ENCODE results near the gene SLC49A3. TPM values are rescaled to one million over a fixed set of nuclear protein-coding genes. Genes with fewer than 3 reads are reported as not detected.

Gene SLC49A3
- total and polyA plus RNA-seq, 2 of the 4 experiments (the other 2 are of a cell fraction): under 0.01 to 0.32 TPM

GRCh38 chr4:655464-656151 is 33.3 kb downstream of the SLC49A3 start:
- no peak overlapping the region for H3K27ac ChIP-seq (ENCODE audit: insufficient read depth, low read length)
- peaks cover 10% of the 10 kb centered on the region; the same call in 1 of the 2 replicates for H3K27me3 ChIP-seq (ENCODE audit: control insufficient read depth, insufficient read depth, low read length)
- no peak overlapping the region for H2BK20ac ChIP-seq (ENCODE audit: low read depth, low read length)
- H4K5ac ChIP-seq (ENCODE audit: low read depth, low read length): no peak overlapping the region
- H3K9me3 ChIP-seq (ENCODE audit: control insufficient read depth, insufficient read depth, low read length): peaks cover 18% of the 10 kb centered on the region
- H3K4me3 ChIP-seq (ENCODE audit: insufficient read depth, low read depth, low read length): no peak overlapping the region
- ATAC-seq (ENCODE audit: low read depth): no peak
- dilution Hi-C loops (cut with HindIII; ENCODE audit: low sequenced_read_pairs, unreplicated experiment) (no loop called here), intact Hi-C loops (cut with micrococcal nuclease) (no loop called here), in situ Hi-C loops (cut with MboI; ENCODE audit: low sequenced_read_pairs) (no loop called here)
- H3K14ac ChIP-seq (replicated peaks; ENCODE audit: low read depth, low read length): no peak overlapping the region
- H3K79me1 ChIP-seq (ENCODE audit: low read depth in 1 of 2, low read length in 2 of 2): no peaks in the 10 kb centered on the region
- H3K9me1 ChIP-seq (ENCODE audit: insufficient read depth, low read length): no peaks in the 10 kb centered on the region
- BruUV-seq (replicated peaks): no TSS peak
- H4K8ac ChIP-seq (ENCODE audit: low read depth in 2 of 2, low read length in 2 of 2): no peak overlapping the region
- H3K4me1 ChIP-seq (ENCODE audit: control insufficient read depth, insufficient read depth, low read length): no peaks in the 10 kb centered on the region
- H2BK120ac ChIP-seq (ENCODE audit: low read depth, low read length): no peak overlapping the region
- H3K36me3 ChIP-seq (ENCODE audit: control insufficient read depth, insufficient read depth, low read length): no peaks in the 10 kb centered on the region
- POLR2A ChIA-PET (ENCODE audit: unreplicated experiment): no interaction called here
- no peak overlapping the region for H3K4ac ChIP-seq (ENCODE audit: low read depth, low read length)
- no peak overlapping the region for H4K91ac ChIP-seq (ENCODE audit: insufficient read depth, low read depth, low read length)
- no peak overlapping the region for H3K56ac ChIP-seq (ENCODE audit: extremely low read depth, insufficient read depth, low read length)
- H2AK9ac ChIP-seq (replicated peaks; ENCODE audit: low read depth, low read length, poor library complexity): no peak overlapping the region
- no peak overlapping the region for H3K18ac ChIP-seq (ENCODE audit: low read depth, low read length)
- H3K23ac ChIP-seq (ENCODE audit: low read depth, low read length): no peak overlapping the region
- H2BK5ac ChIP-seq (ENCODE audit: low read depth, low read length, poor library complexity, severe bottlenecking): no peak overlapping the region
- H2AFZ ChIP-seq (replicated peaks; ENCODE audit: low read length, poor library complexity): no peak overlapping the region
- no peak for DNase-seq
- H2AK5ac ChIP-seq (ENCODE audit: low read depth, low read length): no peak overlapping the region
- TF ChIP-seq SMC3 (IDR thresholded peaks at IDR 0.05; ENCODE audit: low read depth, low read length): no peak
- no peak for TF ChIP-seq MAFK (IDR thresholded peaks at IDR 0.05; ENCODE audit: low read depth, low read length)
- TF ChIP-seq MXI1 (IDR thresholded peaks at IDR 0.05; ENCODE audit: borderline replicate concordance, low read depth, low read length): no peak
- no peak for TF ChIP-seq RFX5 (IDR thresholded peaks at IDR 0.05; ENCODE audit: low read depth, low read length)
- TF ChIP-seq CHD1 (IDR thresholded peaks at IDR 0.05; ENCODE audit: low read depth, low read length): no peak
- TF ChIP-seq, protein P1, sequence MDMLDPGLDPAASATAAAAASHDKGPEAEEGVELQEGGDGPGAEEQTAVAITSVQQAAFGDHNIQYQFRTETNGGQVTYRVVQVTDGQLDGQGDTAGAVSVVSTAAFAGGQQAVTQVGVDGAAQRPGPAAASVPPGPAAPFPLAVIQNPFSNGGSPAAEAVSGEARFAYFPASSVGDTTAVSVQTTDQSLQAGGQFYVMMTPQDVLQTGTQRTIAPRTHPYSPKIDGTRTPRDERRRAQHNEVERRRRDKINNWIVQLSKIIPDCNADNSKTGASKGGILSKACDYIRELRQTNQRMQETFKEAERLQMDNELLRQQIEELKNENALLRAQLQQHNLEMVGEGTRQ (IDR thresholded peaks at IDR 0.05; ENCODE audit: low read depth, low read length): no peak
- no peak for TF ChIP-seq RCOR1 (IDR thresholded peaks at IDR 0.05; ENCODE audit: insufficient replicate concordance, low read length)
- no peak for TF ChIP-seq NFE2L2 (IDR thresholded peaks at IDR 0.05; ENCODE audit: low read depth, low read length)
- no peak for TF ChIP-seq MAZ (IDR thresholded peaks at IDR 0.05; ENCODE audit: borderline replicate concordance, low read depth, low read length)
- TF ChIP-seq CEBPB (IDR thresholded peaks at IDR 0.05; ENCODE audit: low read depth, low read length): no peak
- no peak for TF ChIP-seq FOS (IDR thresholded peaks at IDR 0.05; ENCODE audit: low read depth, low read length)
- TF ChIP-seq ELK1 (IDR thresholded peaks at IDR 0.05; ENCODE audit: borderline replicate concordance, low read depth, low read length): no peak
- no peak for TF ChIP-seq BHLHE40 (IDR thresholded peaks at IDR 0.05; ENCODE audit: low read depth, low read length)
- TF ChIP-seq RAD21 (IDR thresholded peaks at IDR 0.05; ENCODE audit: low read length): no peak
- TF ChIP-seq, protein P2, sequence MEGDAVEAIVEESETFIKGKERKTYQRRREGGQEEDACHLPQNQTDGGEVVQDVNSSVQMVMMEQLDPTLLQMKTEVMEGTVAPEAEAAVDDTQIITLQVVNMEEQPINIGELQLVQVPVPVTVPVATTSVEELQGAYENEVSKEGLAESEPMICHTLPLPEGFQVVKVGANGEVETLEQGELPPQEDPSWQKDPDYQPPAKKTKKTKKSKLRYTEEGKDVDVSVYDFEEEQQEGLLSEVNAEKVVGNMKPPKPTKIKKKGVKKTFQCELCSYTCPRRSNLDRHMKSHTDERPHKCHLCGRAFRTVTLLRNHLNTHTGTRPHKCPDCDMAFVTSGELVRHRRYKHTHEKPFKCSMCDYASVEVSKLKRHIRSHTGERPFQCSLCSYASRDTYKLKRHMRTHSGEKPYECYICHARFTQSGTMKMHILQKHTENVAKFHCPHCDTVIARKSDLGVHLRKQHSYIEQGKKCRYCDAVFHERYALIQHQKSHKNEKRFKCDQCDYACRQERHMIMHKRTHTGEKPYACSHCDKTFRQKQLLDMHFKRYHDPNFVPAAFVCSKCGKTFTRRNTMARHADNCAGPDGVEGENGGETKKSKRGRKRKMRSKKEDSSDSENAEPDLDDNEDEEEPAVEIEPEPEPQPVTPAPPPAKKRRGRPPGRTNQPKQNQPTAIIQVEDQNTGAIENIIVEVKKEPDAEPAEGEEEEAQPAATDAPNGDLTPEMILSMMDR (conservative IDR thresholded peaks at IDR 0.05; ENCODE audit: low read depth, low read length): no peak
- TF ChIP-seq POLR2A (IDR thresholded peaks at IDR 0.05; ENCODE audit: low read depth, low read length): no peak
- no peak overlapping the region for H3K4me2 ChIP-seq (ENCODE audit: low read depth, low read length)
- H4K20me1 ChIP-seq (ENCODE audit: insufficient read depth, low read length): no peaks in the 10 kb centered on the region
- WGBS, 2 experiments (ENCODE audit: extremely low coverage in 2 of 2, insufficient read length in 1 of 2): 55% methylated on average over 17 of the region's 26 CpGs; no CpG with 5 or more reads in 1 of the 2 experiments
- no peak overlapping the region for H2BK15ac ChIP-seq (ENCODE audit: low read depth, low read length)
- CTCF ChIA-PET: no interaction called here
- H3K9ac ChIP-seq (ENCODE audit: low read depth, low read length): no peak overlapping the region
